GM19025 (cell line): ENCODE measurements around the gene PXMP2.

Experiments
- ATAC-seq: cut with Tn5 transposase; IDR thresholded peaks from one replicate; pipeline ENCODE4 v1.9.1; 2021; ENCODE audit warnings: mild to moderate bottlenecking, low read depth, moderate library complexity; ENCODE audit not compliant: unreplicated experiment

Gene PXMP2

DNA sequence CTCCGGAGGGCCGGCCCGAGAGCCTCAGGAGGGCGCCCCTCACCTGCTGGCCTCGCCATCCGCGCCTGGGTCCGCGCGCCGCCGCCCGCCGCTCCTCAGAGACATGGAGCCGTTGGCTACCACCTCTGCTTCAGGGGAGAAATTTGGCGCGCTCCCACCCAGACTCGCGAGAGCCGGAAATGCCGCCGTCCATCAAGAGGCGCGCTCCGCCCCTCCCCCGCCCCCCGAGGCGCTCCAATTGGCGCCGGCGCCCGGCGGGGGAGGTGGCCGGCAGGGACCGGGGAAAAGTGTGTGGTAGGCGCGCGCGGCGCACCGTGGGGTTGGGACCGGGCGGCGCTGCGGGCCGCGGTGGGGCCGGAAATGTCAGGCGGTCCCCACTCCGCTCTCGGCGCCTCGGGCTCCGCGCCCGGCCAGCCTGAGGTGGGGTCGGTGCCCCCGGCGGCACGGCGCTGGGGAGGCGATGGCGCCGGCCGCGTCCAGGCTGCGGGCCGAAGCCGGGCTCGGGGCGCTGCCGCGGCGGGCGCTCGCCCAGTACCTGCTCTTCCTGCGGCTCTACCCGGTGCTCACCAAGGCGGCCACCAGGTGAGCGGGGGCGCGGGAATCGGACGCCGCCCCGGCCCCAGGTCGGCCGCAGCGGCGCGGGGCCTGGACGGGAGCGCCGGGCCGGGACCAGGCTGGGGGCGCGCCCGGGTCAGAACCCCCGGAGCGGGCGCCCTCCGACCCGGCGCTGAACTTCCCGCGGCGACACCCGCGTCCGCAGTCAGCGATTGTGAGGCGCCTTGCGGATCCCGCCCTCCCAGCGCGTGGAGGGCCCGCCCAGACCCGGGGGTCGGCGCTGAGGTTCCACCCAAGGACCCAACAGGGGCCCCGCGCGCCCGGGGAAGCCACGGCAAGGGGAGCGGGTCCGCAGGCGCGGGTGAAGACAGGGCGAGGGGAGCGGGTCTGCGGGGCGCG, at the start of gene PXMP2, which contains the start of gene POLE:
PXMP2 (plus strand) TSS at position 377 of the 954 bp plus-strand sequence; CDS start at position 461, 84 bp downstream.
POLE (minus strand) TSS at position 132 of the 954 bp plus-strand sequence; CDS start at position 105, 27 bp downstream.
- ATAC-seq = peak; percentile 94

DNA sequence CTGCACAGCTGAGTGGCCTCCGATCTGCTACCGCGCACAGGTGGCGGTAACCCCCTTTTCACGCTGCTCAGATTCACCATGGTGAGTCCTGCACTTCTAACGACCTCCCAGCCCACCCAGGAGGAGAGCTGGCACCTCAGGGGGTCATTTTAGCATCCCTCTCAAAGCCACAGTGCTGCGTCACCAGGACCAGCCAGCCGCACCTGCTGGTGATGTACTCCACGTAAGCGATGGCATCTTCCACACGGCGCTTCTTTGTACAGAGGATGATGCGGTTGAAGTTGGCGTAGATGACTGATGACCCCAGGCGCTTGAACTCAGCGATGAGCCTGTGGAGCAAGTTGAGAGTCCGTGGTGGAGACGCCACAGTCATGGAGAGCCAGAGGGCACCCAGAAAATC, 49.6 kb upstream of the PXMP2 start:
- no peak for ATAC-seq

DNA sequence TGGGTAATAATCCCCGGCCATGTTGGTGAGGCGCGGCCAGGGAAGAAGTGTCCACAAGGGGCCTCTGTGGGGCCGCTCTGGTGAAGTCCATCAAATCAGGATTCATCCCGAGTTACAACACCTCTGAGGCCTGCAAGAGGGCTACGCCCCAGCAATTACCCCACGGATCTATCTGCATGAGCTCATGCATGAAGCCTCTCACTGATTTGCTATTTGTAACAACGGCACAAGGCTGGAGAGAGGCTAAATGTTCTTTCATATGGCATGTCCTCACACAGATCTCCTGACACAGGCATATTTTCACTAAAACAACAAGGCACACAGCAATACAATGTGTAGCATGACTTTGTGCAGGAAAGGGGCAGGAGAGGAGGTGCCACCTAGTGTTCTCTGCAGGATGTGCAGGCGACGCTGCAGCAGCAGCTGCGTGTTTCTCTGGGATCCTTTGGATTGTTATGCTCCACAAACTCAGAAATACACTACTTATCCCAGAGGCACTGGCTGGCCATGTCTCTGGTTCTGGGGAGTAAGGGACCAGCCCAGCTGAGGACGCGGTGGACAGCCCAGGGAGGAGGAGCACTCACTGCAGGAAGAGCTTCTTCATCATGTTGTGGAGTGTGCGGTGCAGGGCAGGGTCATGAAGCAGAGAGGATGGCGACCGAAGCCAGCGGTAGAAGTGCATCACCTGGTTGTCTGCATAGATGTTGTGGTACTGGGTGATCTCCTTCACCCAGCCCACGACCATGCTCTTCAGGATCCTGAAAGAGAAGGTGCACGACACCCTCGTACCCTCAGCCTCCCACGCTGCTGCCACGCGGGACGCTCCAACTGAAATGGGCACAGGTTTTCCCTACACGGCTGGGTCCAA, 48.6 kb upstream of the PXMP2 start:
- ATAC-seq = no peak

DNA sequence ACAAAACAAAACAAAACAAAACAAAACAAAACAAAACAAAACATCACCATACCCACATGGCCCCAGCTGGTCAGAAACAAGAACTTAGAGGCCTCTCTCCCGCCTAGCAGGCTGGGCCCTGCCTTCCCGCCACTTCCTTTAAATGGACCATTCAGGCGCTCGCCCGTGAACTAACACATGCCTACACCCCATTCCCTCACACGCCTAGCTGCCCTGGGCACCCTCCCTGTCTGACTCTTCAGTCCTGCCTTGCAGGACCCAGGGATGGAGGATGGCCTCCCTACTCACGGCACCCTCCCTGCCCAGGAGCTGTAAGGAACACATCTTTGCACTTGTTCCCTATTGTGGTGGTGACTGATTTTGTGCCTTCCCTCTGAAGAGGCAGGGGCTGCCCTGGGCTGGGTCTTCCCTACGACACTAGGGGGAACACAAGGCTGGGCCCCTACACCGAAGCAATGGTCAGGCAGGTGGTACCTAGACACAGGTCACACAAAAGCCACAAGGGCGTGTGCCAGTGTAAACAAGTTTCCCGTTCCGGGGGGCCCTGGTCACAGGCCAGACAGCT, 47.3 kb upstream of the PXMP2 start:
- ATAC-seq = no peak

DNA sequence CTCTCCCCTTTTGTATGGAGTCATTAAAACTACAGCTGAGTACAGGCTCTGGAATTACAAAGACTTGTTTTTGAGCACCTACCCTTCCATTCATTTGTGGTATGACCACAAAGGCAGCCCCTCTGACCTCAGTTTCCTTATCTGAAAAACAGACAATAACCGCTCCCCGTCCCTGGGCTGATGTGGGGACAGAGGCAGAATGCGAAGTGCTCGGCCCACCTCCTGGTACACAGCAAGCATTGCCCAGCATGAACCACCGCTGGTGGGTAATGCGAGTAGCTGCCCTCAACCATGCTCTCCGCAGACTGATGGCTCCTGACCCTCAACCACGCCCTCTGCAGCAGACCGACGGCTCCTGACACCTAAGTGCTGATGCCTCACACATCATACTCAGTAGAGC, 46.5 kb upstream of the PXMP2 start:
- ATAC-seq = no peak

DNA sequence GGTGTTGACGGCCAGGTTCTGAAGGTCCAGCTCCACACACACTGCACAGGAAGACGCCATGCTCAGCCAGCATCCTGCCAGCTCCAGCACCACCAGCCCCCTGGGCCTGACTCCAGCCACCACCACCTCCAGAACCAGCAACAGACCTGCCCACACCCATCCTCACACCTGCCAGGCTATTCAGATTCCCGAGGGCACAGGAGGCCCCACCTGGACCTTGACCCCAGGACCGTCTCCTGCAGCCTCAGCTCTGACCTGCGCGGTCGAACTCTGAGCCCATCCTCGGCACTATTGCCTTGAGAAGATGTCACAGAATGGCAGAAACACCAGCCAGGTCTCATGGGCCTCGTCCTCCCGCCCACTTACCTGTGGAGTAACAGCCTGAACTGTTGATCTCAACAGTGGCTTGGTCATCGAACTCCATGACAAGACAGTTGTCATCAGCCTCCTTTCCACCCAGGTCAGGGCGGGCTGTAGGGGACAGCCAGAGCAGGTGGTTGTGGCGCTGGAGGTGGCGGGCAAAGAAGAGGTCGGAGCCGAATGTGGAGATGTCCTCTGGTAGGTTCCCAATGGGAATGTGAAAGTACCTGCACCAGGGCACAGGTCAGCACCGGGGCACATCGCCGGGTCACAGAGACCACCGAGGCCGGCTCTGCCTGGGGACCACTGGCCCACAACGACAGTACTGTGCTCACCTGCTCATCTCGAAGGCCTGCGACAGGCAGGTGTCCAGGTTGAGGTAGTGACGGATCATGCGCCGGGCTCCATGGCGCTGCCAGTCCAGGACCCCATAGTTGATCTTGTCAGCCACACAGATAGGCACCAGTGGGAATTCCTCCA, 45.4 kb upstream of the PXMP2 start:
- ATAC-seq = no peak

DNA sequence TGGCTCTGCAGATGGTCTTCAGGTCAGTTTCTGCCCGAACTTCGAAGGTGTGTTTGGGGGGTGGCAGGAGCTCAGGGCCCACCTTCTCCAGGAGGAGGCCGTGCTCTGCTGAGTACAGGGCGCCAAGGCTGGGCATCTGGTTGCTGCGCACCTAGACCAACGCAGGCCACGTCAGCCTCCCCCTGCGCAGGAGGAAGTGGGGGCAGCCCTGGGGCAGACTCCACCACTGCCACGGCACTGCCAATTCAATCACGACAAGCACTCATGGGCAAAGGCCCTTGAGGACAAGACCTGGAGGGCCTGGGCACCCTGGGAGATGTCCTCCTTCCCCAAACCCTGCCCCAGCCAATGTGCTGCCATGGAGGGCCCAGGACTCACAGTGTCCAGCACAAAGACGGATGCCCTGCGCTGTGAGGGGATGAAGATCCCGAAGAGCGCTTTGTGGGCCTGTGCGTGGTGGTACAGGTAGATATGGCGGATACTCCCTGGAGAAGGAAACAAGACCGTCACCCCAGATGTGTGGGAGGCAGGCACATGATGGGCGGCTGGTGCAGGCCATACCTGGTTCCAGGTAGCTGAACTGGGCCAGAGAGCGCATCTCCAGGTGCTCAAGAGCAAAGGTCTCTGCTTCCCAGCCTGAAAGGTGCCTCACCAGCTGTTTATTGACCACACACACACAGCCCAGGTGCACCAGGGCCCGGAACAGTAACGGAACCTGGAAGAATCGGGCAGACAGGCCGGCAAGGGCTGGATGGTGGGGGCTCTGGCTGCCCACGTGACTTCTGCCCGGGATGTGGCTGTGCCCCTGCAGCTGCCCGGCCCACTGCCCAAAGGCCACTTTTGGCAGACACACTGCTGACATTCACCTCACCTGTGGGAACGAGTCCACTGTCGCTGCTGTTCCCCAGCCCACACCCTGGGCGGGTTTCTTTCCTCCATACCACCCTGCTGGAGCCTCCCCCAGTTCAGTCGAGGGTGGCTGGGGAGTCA, 44.2 kb upstream of the PXMP2 start:
- no peak for ATAC-seq

DNA sequence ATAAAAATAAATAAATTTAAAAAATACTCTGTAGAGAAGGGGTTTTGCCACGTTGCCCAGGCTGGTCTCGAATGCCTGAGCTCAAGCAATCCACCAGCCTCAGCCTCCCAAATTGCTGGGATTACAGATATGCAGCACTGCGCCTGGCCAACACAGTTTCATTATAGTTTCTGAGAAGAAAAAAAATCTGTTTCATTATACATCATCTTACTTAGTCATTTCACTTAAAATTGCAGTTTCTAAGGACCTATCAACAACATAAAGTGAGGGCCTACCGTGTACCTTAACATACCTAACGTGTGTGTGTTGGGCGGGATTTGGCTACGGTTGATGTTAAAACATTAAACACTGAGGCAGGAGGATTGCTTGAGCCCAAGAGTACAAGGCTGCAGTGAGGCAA, 40.5 kb upstream of the PXMP2 start:
- no peak for ATAC-seq

DNA sequence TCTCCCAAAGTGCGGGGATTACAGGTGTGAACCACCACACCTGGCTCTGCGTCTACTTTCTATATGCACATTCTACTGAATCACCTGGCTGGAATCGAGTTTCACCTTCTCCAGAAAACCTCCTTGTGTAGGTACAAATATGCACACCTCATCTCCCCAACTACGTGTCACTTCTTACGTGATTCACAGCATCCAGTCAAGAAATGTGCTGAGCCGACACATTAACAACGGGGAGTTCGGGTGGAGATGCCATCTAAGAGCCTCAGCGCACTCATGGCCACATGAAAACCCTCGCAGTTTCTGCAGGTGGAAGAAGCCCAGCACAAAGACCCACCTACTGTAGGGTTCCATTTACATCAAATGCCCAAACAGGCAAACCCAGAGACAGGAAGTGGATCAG, 39.5 kb upstream of the PXMP2 start:
- ATAC-seq = no peak

DNA sequence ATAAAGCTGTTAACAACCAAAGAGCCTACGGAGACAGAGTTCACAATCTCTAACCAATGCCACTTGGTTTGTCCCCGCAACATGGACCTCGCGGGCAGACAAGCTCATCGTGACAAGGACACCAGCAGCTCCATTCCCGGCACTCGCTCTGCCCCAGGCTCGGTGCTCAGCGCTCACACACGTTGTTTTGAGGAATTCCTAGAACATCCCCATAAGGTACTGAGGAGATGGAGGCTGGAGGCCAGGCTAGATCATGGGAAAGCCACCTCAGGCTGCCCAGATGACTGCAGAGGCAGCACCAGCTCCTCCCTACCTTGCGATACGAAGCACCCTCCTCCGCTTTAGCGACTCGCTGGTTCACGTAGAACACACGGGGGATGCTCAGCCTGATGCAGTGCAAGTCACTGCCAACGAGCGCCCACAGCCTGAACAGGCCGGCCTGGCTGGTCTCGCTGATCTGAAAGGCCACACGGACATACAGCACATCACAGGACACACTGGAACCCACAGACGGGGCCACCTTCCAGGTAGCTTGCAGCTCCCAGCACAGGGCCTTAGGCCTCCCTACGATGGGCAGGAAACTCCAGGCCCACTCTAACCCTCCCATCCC, 38.7 kb upstream of the PXMP2 start:
- ATAC-seq = no peak

DNA sequence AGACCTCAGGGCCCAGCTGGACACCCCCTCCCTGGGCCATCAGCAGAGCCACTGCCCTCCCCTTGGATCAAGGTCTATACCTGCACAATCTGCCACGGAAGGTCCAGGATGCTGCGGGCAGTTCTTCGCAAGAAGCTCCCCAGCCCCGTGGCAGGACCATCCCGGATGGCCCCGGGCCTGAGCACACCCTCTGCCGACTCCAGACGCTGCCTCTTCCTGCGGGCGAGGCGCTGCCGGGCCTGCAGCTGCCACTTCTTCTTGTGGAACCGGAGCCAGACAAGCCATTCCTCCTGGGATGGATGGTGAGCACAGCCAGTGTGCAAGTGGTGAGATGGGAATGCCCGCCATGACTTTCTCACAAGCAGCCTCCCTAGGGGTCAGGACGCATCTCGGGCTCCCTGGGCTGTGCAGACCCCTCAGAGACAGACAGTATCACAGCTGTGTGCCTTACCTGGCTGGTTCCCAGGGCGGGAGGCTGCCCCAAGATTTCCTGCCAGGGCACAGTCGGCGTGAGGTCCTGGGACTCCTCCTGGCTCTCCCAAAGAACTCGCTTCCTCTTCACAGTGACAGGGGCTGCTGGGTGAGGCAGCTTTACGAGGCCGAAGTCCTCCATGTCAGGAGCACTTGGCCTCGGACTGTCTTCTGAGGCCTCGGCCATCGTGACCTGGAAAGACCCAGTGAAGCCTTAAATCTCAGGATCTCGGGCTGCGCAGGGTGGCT, 38.0 kb upstream of the PXMP2 start:
- ATAC-seq = no peak

DNA sequence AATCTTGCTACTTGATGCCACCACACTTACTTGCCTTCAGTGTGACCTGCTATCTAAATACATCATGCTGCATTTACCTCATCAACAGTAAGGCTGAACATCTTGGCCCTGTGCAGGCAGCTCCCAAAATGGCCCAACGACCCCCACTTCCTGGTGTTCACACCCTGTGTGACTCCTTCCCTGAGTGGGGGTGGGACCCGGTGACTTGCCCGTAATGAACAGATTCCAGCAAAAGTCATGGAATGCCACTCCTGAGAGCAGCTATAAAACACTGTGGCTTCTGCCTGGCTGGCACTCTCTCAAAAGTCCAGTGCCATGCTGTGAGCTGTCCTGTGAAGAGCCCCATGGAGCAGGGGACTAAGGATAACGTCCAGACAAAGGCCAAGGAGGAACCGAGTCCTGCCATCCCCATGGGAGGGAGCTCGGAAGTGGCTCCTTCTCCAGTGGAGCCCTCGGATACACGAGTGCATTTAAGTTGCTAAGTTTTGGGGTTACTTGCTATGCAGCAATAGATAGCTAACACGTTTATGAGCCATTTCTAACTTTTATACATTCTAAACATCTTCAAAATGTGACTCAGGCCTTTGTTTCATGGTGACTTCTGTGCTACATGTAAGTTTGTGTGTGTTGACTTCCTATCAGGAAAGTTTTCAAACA, 35.8 kb upstream of the PXMP2 start:
- no peak for ATAC-seq

DNA sequence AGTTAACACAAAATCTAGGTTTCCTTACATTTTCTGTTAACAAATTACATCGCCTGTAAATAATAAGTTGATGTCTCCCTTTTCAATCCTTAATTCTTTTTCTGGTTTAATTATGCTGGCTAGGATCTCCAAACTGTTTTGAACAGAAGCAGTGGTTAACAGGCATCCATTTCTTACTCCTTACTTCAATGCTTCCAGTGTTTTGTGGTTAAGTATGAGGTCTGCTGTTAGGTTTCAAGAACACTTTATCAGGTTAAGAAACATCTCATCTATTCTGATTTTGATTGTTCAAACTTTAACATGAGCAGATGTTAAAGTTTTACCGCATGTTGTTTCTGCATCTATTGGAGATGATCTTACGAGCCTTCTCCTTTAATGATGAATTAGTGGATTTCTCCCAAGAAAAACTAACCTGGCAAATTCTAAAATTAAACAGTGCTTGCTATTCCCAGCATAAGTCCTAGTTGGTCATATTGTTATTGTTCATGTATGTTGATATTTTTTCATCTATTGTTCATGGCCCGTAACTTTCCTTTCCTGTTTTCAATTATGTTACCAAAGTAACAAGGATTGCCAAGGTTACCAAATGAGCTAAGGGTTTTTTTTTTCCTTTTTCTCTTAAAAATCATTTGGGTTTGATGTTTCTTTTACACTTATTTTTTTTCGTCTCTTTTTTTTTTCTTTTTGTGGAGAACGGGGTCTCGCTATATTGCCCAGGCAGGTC, 33.7 kb upstream of the PXMP2 start:
- ATAC-seq = no peak

DNA sequence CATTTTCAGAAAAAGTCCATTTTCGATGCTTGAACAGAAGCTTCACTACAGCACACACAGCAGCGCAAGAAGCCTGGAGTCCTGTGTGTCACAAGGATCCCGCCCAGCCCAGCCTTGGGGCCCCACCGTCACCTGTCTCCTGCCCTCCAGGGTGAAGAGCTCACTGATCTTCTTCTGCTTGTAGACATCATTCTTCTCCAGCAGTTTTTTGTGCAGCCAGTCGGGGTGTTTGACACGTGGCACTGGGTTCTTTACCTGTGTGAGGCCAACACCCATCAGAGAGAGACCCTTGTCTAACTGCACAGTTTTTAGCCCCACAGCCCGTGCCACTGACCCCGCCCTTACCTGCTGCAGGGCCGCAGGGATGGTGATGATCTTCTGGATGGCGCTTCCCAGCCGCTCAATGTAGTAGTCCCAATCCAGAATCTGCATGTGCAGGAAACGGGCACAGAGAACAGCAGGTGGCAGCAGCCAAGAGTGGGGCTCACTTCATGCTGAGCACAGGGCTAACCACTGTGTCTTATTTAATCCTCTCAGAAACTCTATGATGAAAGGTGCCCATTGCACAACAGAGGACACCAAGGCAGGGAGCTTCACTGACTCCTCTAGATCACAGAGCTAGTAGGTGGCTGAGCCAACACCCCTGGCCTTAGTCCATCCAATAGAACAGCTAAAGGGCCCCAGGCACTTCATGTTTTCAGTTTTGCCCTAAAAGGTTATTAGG, 30.2 kb upstream of the PXMP2 start:
- no peak for ATAC-seq

DNA sequence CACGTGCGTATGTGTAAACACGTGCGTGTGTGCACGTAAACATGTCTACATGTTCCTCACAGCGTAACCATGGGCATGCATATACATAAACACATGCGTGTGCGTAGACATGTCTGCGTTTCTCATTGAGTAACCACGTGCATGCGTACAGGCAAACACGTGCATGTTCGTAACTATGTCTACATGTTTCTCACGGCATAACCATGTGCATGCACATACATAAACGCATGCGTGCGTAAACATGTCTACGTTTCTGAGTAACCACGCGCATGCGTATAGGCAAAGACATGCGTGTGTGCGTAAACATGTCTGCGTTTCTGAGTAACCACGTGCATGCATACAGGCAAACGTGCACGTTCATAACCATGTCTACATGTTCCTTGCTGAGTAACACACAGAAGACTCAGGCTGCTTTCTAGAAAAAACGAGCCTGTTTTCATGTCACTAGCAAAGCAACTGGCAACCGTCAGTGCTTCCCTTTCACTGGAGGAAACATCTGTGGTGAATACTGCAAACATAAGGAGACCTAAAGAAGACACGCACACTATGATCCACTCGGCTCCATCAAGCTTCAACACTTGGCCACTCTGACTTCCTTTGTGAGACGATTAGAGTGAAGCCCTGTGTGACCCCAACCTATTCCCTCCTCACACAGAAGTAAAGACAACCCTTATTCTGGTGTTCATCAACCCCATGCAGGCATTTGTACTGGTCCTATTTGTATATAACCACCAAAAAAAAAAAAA, 29.1 kb upstream of the PXMP2 start:
- no peak for ATAC-seq
